Renal cortex interstitium (tissue), 11 donors: ENCODE results near the gene RDH5. TPM values are rescaled to one million over a fixed set of nuclear protein-coding genes. Genes with fewer than 3 reads are reported as not detected.

Source experiments
- DNase-seq, 11 donors: peaks; one replicate each; pipeline ENCODE4 v3.0.0-alpha.2; 2013; ENCODE audit warnings: low read depth in 9 of 11, low spot score in 4 of 11; ENCODE audit errors: extremely low read depth in 1 of 11
- polyA plus RNA-seq, 3 donors: library from polyadenylated mRNA; unstranded; fragments of 120-200 nt; gene quantifications; one replicate each; pipeline ENCODE4 v1.2.1, GENCODE V29; 2013; ENCODE audit not compliant: insufficient read length in 3 of 3

Gene RDH5
- polyA plus RNA-seq, 3 donors: 22.5 to 46.1 (median 24.5) TPM

DNA sequence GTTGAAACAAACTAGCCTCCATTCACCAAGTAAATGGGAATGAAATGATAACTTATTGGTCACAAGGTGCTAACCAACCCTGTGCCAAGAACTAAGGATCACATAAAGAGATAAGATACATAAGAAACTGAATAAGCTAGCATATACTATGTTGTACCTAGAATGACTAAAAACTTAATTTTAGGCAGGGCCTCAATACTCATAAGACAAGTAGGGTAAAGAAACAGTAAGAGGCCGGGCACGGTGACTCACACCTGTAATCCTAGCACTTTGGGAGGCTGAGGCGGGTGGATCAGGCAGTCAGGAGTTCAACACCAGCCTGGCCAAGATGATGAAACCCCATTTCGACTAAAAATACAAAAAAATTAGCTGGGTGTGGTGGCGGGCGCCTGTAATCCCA lies 40.5 kb downstream of the RDH5 start:
- DNase-seq: no peak

DNA sequence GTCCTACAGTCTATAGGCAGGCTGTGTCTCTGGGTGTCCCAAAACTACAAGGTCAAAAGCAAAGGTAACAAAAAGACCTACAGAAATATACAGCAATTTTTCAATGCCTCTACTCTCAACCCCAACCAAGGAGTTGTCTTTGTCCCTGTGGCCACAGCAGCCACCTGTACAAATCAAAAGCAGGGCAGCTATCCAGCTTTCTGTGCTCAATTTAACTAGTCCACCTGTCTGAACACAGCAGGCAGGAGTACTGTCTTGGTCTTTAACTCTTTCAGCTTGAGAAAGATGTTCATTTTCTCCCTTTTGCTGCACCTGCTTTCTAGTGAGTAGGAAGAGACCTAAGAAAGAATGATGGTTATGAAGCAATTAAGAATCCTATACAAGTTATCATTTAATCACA lies 42.5 kb downstream of the RDH5 start:
- DNase-seq: no peak

GRCh38 chr12:55765736-55766290 lies 45.6 kb downstream of the RDH5 start:
- no peak for DNase-seq

DNA sequence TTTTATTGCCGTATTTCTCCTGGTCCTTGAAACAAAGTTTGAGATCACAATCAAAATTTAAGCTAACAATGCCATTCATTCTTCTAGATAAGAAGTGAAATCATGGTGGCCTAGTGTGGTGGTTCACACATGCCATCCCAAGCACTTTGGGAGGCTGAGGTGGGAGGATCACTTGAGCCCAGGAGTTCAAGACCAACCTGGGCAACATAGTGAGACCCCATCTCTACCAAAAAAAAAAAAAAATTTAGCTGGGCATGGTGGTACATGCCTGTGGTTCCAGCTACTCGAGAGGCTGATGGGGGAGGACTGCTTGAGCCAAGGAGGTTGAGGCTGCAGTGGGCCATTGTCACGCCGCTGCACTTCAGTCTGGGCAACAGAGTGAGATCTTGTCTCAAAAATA lies 47.0 kb downstream of the RDH5 start:
- DNase-seq: no peak

- no peak for DNase-seq
These were observed 51.5 kb downstream of the RDH5 start for GRCh38 chr12:55771736-55772135.

Other genes with a start within 250 kb of the RDH5 start
- not detected for gene OR6C68, start 228.0 kb upstream of the RDH5 start, polyA plus RNA-seq
- not detected for gene OR6C4, start 170.8 kb upstream of the RDH5 start, polyA plus RNA-seq
- not detected for gene OR2AP1, start 147.9 kb upstream of the RDH5 start, polyA plus RNA-seq
- gene OR10P1, start 83.5 kb upstream of the RDH5 start, polyA plus RNA-seq: not detected
- gene ITGA7, start 12.5 kb upstream of the RDH5 start, polyA plus RNA-seq: 10 to 100 TPM; 23.7 to 45.7 (median 44.0) TPM
- gene BLOC1S1, start 4.3 kb upstream of the RDH5 start, polyA plus RNA-seq: 100 to 1,000 TPM; 102 to 143 (median 110) TPM
- gene CD63, start 8.6 kb downstream of the RDH5 start, polyA plus RNA-seq: 100 to 1,000 TPM; 647 to 692 (median 648) TPM
- 10 to 100 TPM; 19.5 to 25.6 (median 20.6) TPM for gene GDF11, start 22.7 kb downstream of the RDH5 start, polyA plus RNA-seq
- 100 to 1,000 TPM in 2 of 3 donors, 10 to 100 TPM in 1; 97.2 to 143 (median 119) TPM for gene SARNP, start 97.3 kb downstream of the RDH5 start, polyA plus RNA-seq
- 10 to 100 TPM; 33.7 to 34.7 (median 34.0) TPM for gene ORMDL2, start 97.6 kb downstream of the RDH5 start, polyA plus RNA-seq
- 10 to 100 TPM; 40.3 to 46.0 (median 41.7) TPM for gene DNAJC14, start 109.2 kb downstream of the RDH5 start, polyA plus RNA-seq
- gene MMP19, start 122.5 kb downstream of the RDH5 start, polyA plus RNA-seq: 1 to 10 TPM in 1 of 3 donors, under 1 TPM in 2; 0.68 to 1.4 (median 0.72) TPM
- gene PYM1, start 207.5 kb downstream of the RDH5 start, polyA plus RNA-seq: 10 to 100 TPM; 32.3 to 40.0 (median 37.5) TPM
- 10 to 100 TPM; 15.5 to 22.8 (median 19.9) TPM for gene DGKA, start 210.8 kb downstream of the RDH5 start, polyA plus RNA-seq
- 1 to 10 TPM; 3.1 to 5.3 (median 3.4) TPM for gene PMEL, start 245.6 kb downstream of the RDH5 start, polyA plus RNA-seq
- gene CDK2, start 246.4 kb downstream of the RDH5 start, polyA plus RNA-seq: 10 to 100 TPM; 59.1 to 65.3 (median 64.1) TPM